GM19035 (cell line): ENCODE measurements around the gene PIP5K1B.

Experiments
- ATAC-seq: cut with Tn5 transposase; IDR thresholded peaks from one replicate; pipeline ENCODE4 v1.9.1; 2021; ENCODE audit not compliant: unreplicated experiment

Gene PIP5K1B

DNA sequence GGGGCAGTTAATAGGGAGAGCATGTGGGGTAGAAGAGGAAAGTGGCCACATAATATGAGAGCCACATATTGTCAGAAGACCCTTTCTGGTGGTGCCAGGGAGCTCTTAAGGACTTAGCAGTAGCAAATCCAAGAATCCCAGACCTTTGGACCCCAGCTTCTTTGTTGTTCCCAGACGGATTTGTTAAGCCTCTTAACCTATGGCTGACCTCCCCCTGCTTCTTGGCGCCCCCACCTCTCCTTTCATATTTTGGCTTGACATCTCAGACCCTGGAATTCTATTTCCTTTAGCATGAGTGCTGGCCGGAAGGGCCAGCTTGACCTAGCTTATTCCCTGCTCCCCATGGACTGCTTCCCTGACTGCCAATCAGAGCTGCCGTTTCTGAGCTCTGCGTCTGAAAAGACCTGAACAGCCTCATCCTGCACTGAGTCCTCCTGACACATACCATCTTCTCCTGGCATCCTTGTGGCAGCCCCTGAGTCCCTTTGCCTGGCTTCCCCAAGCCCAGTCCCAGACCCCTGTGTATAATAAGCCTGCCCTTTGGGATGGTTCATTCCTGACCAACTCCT is 192.6 kb downstream of the PIP5K1B start:
- ATAC-seq, result no peak

DNA sequence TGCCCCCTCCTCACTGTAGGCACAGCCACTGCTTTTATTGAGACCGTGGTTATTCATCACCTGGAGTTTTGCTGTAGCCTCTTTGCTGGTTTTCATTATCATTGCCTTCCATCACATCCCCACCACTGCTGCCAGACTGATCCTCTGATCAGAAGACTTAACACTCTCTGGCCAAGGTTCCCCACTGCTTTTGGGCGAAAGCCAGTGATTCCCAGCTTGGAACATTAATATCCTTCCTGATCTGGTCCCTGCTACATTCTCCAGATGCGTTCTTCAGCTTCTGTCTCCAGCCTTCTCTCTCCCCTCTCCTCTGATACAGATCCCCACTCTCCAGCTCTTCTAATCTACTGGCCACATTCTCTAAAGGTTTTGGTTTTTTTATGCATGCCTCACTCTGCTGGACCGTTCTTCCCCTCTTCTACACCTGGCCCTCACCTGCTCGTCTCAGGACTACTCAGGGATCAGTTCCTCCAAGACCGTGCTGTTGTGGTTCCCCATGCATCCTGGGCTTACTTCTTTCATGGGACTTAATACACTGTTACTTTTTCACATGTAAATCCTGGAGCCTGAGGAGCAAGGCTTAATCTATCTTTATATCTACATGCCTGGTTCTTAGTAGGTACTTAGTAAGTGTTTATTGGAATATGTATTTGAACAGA is 193.9 kb downstream of the PIP5K1B start:
- no peak for ATAC-seq

DNA sequence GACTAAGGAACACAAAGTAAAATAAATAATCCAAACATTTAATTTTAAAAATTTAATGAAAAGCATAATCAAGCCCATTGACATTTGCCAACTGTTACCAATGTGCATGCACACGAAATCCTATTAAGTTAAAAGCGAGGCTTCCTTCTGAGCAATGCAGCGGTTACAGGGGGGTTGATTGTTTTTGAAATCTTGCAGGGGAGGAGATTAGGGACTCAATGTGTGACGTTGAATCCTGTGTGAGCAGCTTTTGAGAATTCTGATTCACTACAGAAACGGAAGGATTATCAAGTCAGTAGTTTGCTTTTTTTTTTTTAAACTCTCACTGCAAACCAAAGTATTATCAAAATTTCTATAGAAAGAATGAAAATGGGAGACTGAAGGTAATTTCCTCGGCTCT is 199.4 kb downstream of the PIP5K1B start:
- no peak for ATAC-seq

DNA sequence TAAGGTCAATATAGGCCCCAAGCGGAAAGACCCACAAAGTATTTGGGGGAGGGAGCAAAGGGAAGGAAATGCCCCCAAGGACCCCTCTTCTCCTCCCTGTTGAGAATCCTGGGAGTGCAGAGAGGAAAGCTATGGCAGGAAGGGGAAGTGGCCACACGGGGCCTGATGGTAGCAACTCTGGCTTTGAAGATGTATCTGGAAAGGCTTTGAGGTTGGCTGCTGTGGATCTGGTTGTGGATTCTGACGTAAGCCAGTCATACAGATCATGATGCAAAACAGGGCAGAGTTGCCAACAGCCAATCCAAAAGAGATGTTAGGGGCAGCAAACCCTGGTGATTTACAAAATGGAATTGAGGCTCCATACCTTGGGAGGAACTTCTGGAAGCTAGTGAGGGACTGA is 200.1 kb downstream of the PIP5K1B start:
- ATAC-seq, result no peak

DNA sequence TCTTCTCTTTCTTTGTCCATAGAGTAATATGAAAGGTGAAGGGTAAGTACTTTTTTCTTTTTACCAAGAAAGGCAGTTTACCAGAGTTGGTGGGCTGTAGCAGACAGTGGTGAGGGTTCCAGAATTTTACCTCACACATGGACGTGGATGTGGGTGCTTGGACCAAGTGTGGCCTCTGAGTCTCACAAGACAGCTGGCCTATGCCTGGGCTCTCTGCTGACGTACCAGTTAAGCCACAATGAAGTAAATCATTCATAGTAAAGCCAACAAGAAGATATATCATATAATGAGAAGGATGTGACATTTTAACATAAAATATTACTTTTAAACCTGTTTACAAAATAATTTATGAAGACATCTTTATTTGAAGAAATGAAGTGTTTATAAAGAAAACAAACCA is 202.9 kb downstream of the PIP5K1B start:
- ATAC-seq, result no peak

DNA sequence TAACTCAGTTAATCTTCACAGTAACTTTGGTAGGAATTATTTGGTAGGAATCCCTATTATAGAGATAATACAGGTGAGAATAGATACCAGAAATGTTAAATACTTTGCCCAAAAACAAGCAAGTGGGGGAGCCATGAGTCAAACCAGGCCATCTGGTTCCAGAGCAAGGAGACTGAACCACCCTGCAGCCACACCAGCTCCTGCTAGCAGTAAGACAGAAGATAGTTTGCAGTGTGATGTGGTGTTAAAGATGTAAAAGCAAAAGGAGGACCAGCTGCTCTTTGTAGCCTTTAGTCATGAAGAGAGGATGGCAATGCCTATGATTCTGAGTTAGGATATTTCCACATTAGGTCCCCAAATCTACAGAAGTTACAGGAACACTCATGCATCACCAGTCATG is 207.5 kb downstream of the PIP5K1B start:
- no peak for ATAC-seq

DNA sequence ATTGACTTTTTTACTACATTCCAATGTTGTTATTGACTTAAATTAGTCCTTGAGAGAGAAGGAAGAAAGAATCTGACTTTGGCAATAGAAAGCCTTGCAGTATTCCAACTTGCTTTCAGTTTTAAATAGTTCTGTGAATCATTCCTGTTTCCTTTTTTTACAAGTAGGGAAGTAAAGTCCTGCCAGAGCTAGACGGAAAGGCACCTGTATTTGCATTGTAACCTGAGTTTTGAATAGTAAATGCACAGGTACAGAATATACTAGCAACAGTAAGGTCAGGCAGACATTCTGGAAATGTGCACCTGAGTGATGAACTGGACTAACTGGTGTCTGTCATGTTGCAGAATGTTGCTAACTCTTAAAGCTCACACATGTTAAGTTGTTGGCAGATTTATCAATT is 208.0 kb downstream of the PIP5K1B start:
- ATAC-seq, result no peak

DNA sequence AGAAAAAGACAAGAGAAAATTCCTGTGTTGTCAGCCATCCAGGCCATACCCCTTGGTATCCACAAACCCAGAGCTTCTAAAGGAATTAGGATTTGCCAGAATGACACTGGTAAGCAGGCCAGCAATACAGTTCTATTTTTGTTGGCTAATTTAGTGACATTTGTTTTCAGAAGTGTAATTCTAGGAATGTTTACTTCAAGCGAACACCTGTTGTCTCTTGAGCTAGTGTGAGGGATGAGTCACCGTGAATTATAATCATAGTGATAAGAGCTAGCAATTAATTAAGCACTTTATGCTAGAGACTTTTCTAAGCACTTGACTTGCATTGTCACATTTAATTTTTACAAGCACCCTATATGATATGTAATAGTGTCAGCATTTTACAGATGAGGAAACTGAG is 209.7 kb downstream of the PIP5K1B start:
- ATAC-seq, result no peak

DNA sequence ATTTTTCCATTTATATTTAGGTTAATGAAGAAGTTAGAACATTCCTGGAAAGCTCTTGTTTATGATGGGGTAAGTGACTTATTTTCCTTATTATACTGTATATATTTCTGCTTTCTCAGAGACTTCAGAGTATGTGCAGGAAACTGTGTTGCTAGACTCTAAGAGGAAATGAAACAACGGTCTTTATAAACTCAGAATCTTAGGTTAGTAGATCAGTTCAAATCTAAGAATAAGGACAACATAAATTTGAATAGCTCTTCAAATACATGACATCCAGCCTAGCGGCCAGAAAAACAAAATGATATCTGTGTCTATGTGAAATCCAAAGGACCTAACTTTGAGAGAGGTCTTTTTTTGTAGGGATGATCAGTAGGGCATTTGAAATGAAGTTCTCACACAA is 214.6 kb downstream of the PIP5K1B start:
- peak; percentile 42 for ATAC-seq

DNA sequence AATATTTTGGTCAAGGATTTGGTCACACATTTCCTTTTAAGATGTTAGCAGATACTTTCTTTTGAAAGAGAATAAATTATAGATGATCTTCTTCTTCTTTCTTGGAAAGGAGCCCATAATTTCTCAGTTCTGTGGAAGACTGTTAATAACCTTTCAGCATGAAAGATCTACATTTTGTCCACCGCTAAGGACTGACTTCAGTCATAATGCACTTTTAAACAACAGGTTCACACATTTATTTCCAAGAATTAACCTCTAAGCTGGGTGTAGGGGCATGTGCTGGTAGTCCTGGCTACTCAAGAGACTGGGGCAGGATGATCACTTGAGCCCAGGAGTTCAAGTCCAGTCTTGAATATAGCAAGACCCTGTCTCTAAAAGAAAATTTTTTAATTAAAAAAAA is 215.9 kb downstream of the PIP5K1B start:
- ATAC-seq, result no peak

DNA sequence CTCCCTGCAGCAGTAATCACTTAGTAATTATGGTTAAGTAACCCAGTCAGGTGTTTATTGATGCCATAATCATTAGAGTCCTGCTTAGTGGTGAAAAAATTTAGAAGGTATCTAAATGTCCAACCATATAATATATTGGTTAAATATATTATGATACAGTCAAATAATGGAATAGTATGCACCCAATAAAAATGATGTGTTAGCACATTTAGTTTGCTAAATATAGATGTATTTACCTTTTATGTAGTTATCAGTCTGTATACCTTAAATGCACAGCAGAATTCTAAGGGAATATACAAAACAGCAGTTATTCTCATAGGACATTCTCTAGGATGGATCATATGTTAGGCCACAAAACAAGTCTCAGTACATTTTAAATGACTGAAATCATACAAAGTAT is 218.4 kb downstream of the PIP5K1B start:
- ATAC-seq, result no peak

DNA sequence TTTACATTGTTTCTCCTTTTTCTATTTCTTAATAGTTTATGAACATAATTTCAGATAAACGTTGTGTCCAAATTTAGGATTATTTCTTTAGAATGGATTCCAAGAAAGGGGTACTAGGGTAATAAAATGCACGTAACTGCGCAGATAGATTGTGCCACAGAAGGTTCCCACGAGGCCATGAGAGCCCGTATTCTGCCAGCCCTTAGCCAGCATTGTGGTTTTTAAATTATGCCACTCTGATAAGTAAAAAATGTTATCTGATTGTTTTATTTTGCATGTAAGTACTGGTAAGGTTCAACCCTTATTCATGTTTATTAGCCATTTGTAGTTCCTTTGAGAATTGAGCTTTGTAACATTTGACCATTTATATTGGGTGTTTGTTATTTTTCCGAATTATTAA is 220.1 kb downstream of the PIP5K1B start:
- ATAC-seq, result no peak

DNA sequence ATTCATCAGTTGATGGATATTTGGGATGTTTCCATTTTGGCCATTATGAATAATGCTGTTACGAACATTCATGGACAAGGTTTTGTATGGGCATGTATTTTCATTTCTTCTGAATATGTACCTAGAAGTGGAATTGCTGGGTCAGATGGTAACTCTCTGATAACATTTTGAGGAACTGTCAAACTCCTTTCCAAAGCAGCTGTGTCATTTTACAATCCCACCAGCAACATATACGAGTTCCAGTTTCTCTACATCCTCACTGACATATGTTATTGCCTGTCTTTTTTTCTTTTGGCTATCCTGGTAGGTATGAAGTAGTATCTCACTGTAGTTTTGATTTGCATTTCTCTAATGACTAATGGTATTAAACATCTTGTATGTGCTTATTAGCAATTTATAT is 222.1 kb downstream of the PIP5K1B start:
- ATAC-seq, result no peak

DNA sequence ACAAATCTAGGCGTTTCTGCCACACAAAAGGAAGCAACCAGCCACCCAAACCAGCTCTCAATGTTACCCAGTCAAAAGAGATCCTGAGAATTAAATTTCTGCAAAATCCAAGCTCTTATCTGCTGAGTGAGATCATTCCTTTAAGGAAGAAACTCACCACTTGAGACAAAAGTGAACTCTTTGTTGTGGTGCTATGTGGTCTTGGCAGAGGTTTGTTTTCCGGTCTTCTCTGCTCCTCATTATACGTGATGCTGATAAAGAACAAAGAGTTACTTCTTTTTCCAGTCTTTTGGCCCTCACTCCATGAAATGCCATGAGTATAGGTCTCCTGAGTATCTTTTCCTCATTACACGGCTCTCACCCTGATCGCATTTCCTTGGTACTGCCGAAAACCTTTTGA is 226.8 kb downstream of the PIP5K1B start:
- ATAC-seq, result no peak

DNA sequence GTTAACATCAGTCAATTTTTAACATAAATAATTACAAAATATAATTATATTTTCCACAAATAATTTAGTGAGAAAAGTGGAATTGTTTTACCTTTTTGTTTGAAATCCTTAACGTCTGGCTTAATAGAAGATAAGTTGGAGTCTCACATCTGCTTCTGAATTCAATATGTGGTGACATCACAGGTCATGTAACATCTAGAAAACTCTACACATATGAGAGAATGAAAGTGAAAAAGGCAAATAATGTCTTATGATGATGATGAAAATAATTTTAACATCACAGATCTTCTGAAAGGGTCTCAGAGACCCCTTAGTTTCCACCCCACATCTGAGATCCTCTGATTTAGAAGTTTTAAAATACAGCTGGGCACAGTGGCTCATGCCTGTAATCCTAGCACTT is 227.4 kb downstream of the PIP5K1B start:
- no peak for ATAC-seq

DNA sequence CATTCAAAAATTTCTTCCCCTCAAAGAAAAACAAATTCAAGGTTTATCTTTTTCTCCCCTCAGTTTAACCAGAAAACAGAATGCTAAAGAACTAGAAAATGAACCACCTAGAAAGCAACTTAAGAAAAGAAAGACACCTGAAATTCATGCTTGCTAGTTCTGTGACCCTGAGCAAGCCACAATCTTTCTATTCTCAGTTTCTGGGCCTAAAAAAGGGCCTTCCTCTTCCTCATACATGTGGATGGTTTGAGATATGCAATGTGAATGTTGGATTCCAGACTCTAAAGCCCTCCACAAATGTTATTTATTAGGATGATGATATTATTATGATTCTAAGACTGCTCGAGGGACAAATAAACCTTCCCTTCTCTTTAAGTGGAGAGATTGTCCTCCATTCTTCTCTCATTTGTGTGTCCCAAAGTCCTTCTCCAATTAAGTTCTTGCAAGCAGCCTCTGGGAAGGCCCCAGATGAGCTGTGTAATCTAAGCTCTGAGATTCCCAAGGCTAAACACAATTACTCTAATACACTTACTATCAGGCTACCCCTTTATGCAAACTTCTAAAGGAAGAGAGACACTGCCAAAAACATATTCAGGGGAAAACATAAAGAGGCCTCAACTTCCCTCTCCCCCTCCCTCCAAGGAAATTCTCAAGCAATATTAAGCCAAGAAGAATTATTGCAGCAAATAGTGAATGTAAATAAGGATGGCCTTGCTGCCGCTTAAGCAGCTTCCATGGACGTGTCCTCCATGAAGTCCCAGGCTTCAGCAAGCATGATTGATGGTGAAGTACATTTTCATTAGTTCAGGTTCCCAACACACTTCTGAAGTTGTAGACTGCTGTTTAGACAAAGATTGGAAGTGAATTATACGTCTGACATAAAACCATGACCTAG is 228.6 kb downstream of the PIP5K1B start:
- ATAC-seq, result peak; percentile 94

DNA sequence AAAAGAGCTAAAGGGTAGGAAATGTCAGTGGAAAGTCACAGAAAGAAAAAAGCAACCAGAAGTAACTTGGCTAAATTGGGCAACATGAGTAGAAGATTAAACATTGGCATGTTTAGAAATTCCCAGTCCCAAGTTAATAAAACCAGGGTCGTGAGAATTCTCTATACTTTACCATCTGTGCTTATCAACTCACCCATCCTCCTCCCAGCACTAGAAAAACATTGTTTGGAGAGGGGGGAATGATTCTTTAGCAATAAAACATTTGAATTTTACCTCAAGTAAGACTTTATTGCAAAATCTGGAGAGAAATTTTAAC is 229.2 kb downstream of the PIP5K1B start:
- ATAC-seq, result no peak

DNA sequence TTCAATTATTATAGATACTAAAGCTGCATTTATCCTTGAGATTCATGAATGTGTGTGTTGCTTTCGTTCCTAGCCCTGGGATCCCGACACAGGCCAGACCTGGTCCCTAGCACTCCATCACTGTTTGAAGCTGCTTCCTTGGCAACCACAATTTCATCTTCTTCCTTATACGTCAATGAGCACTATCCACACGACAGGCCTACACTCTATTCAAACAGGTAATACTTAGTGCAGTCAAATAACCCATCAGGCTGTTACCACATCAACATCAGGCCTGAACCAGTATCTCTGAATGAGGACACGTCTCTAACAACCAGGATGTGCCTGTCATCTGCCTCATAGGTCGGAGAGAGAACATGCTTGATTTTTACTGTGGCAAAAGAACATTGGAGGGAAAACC is 235.5 kb downstream of the PIP5K1B start:
- no peak for ATAC-seq

DNA sequence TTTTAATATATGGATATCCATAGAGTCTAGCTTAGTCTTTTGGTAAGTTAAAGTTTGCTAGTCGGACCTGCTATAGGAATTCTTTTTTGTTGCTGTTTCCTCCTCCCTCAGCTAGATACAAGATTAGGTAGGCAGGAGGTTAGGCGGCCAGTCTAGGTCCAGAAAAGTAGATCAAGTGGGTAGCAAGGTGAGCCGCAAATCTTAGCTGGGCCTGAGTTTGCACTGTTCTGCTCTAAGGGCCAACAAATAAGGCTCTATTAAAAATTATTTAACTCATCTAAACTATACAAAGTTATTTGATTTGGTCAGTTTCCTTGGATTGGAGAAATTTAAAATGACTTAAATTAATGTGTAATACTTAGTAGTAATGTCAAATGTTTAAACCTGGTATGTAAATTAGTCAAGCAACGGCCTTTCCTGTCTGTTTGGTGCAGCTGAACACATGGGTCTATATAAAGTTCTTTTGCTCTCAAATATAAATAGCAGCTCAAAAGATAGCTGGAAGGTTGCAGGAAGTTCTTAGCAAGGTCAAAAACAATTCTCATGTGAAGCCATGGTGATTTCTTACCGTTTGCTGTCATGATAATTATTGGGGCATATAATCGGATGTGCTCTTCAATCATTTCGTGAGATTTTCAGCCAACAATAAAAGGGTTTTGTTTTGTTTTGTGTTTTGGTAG is 236.9 kb downstream of the PIP5K1B start:
- no peak for ATAC-seq

DNA sequence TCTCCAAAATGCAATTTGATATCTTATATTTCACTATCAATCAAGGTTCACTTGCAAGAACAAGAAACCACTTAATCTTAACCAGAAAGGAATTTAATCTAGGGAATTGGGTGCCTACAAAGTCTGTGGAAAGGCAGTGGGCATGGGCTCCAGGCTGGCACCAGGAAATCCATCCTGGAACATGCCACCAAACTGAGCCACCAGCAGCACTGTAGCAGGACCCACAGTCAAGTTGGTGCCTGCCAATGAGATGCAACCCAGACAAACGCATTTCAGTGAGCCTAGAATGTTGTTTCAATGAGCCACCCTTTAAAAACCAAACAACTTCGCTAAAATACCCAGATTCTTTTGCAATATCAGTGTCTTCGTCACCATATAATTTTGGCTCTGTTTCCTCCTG is 237.8 kb downstream of the PIP5K1B start:
- ATAC-seq, result no peak

DNA sequence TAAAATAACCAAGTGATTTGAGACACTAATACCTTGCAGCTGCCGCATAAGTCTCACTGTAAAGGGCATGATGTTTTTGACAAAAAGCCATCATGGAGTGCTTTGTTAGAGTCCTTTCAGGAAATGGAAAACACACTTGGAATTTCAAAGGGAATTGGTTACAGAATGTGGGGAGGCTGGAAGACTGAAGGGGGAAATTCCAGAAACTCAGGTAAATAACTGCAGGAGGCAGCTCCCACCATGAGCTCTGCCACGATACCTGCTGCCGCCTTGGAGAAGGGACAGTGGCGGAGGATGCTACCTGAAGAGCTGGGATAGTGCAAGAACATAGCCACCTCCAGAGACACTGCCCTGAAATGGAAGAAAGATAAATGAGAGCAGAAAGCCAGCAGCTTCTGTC is 242.0 kb downstream of the PIP5K1B start:
- ATAC-seq, result no peak
